SU-DHL-6 (cell line): ENCODE measurements around the gene MROH8.

Source experiments
- H2AFZ ChIP-seq: fragments of 200-600 bp; sonication (generic); 2 replicates; pipeline ENCODE4 v1.6.1; 2014; ENCODE audit warnings: low read depth, mild to moderate bottlenecking, moderate library complexity, mixed read lengths, antibody characterized with exemption, low read length; ENCODE audit not compliant: severe bottlenecking
- H3F3A ChIP-seq: fragments of 200-600 bp; shearing (Covaris generic); 2 replicates; pipeline ENCODE4 v1.6.0; 2016; ENCODE audit warnings: antibody characterized with exemption, mild to moderate bottlenecking; ENCODE audit not compliant: insufficient read depth
- H3K27ac ChIP-seq: fragments of 200-600 bp; sonication (generic); 2 replicates; pipeline ENCODE4 v1.5.1; 2016; ENCODE audit warnings: low read depth, mild to moderate bottlenecking, low read length, moderate library complexity, mixed read lengths
- H3K27me3 ChIP-seq: fragments of 200-600 bp; sonication (generic), shearing (Covaris generic); 2 replicates; pipeline ENCODE4 v1.6.0; 2014; ENCODE audit warnings: mild to moderate bottlenecking, low read length
- H3K36me3 ChIP-seq: fragments of 200-600 bp; sonication (generic); 2 replicates; pipeline ENCODE4 v1.6.1; 2014; ENCODE audit warnings: mild to moderate bottlenecking, low read length, mixed read lengths
- H3K4me2 ChIP-seq: fragments of 300-600, 200-600 bp; shearing (Covaris generic), sonication (generic); 2 replicates; pipeline ENCODE4 v1.6.0; 2014; ENCODE audit warnings: low read length, low read depth, mild to moderate bottlenecking; ENCODE audit not compliant: poor library complexity, severe bottlenecking
- H3K4me3 ChIP-seq: fragments of 200-600 bp; sonication (generic); 2 replicates; pipeline ENCODE4 v1.5.1; 2014; ENCODE audit warnings: antibody characterized with exemption, low read length, mild to moderate bottlenecking, mixed read lengths; ENCODE audit not compliant: insufficient read depth, poor library complexity, severe bottlenecking
- H3K79me2 ChIP-seq: fragments of 200-600 bp; sonication (generic); 2 replicates; pipeline ENCODE4 v1.6.1; 2014; ENCODE audit warnings: mild to moderate bottlenecking, low read length, moderate library complexity; ENCODE audit not compliant: insufficient read depth
- H3K9ac ChIP-seq: fragments of 200-600 bp; sonication (generic); 2 replicates; pipeline ENCODE4 v1.7.0; 2014; ENCODE audit warnings: mild to moderate bottlenecking, low read length
- H3K9me2 ChIP-seq: fragments of 200-600 bp; sonication (generic); replicated peaks from 2 replicates; pipeline ENCODE4 v1.6.1; 2014; ENCODE audit warnings: low read length; ENCODE audit not compliant: insufficient read depth
- H3K9me3 ChIP-seq: fragments of 200-600 bp; sonication (generic); 2 replicates; pipeline ENCODE4 v1.6.1; 2014; ENCODE audit warnings: low read length, mixed read lengths; ENCODE audit not compliant: insufficient read depth
- H4K20me1 ChIP-seq: fragments of 200-600 bp; sonication (generic); 2 replicates; pipeline ENCODE4 v1.6.1; 2014; ENCODE audit warnings: low read depth, mild to moderate bottlenecking, antibody characterized with exemption, low read length, moderate library complexity, mixed read lengths
- EZH2phosphoT487 ChIP-seq: fragments of 200-600 bp; sonication (generic), shearing (Covaris generic); conservative IDR thresholded peaks from 2 replicates; pipeline ENCODE4 v1.6.1; 2018; ENCODE audit warnings: mild to moderate bottlenecking, antibody characterized with exemption, low read length, moderate library complexity, mixed read lengths
- TF ChIP-seq, protein P1 (sequence below): fragments of 200-600 bp; sonication (generic); IDR thresholded peaks from one replicate; pipeline ENCODE4 v1.5.1; 2017; ENCODE audit warnings: antibody characterized with exemption, mild to moderate bottlenecking, low read length, moderate library complexity; ENCODE audit not compliant: insufficient read depth, poor library complexity, severe bottlenecking

MROH8 gene

DNA sequence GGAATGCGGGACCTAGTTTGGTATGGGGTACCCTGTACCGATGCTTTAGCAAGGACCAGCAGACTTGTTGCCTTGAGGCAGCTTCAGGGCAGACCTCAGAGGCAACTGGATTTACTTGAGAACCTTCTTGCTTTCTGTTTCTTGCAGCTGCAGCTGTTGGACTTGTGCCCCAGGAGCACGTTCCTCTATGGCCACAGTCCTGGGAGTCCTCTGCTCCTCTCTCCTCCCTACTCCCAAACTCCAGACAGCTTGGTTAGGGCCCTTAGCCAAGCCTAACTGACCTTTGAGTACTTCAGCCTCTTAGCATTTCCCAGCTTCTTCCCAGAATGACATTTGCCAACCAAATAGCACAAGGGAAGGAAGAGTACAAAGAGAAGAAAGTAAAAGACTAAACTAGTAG lies 47.5 kb upstream of the MROH8 start:
- Histone ChIP-seq H3K4me2 (no peak overlapping the region), H2AFZ (no peak overlapping the region), H3F3A (no peaks in the 10 kb centered on the region), H3K79me2 (no peaks in the 10 kb centered on the region), H3K9ac (no peak overlapping the region), H3K9me2 (no peaks in the 10 kb centered on the region), H3K4me3 (no peak overlapping the region), H3K9me3 (no peaks in the 10 kb centered on the region), H4K20me1 (no peaks in the 10 kb centered on the region), H3K27ac (no peak overlapping the region), H3K27me3 (no peaks in the 10 kb centered on the region), H3K36me3 (peaks cover 44% of the 10 kb centered on the region)
- TF ChIP-seq, protein P1, sequence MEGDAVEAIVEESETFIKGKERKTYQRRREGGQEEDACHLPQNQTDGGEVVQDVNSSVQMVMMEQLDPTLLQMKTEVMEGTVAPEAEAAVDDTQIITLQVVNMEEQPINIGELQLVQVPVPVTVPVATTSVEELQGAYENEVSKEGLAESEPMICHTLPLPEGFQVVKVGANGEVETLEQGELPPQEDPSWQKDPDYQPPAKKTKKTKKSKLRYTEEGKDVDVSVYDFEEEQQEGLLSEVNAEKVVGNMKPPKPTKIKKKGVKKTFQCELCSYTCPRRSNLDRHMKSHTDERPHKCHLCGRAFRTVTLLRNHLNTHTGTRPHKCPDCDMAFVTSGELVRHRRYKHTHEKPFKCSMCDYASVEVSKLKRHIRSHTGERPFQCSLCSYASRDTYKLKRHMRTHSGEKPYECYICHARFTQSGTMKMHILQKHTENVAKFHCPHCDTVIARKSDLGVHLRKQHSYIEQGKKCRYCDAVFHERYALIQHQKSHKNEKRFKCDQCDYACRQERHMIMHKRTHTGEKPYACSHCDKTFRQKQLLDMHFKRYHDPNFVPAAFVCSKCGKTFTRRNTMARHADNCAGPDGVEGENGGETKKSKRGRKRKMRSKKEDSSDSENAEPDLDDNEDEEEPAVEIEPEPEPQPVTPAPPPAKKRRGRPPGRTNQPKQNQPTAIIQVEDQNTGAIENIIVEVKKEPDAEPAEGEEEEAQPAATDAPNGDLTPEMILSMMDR: no peak
- TF ChIP-seq EZH2phosphoT487: no peak

DNA sequence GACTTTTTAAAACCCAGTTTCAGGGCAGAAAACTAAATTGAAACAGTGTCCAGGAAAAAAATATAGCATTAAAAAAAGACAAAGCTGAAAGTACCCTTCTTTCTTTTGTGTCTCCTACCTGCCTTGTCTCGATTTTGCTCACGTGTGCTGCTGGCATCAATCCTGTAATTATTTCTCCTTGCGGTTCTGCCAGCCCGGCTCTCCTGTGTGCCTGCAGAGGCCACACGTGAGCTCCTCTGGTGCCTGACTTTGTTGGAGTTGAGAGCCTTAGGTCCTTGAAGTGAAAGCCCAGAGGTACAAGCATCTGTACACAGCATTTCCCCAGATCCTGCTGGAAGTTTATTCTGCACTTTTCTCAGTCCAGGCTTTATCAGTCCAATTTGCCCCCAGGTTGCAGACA lies 45.8 kb upstream of the MROH8 start:
- Histone ChIP-seq H3K9ac (no peak overlapping the region), H3K36me3 (peaks cover 38% of the 10 kb centered on the region), H3F3A (no peaks in the 10 kb centered on the region), H3K9me2 (no peaks in the 10 kb centered on the region), H4K20me1 (no peaks in the 10 kb centered on the region), H3K4me2 (no peak overlapping the region), H3K4me3 (no peak overlapping the region), H3K9me3 (no peaks in the 10 kb centered on the region), H3K27me3 (no peaks in the 10 kb centered on the region), H3K27ac (no peak overlapping the region), H3K79me2 (no peaks in the 10 kb centered on the region), H2AFZ (no peak overlapping the region)
- TF ChIP-seq, protein P1: no peak
- no peak for TF ChIP-seq EZH2phosphoT487

DNA sequence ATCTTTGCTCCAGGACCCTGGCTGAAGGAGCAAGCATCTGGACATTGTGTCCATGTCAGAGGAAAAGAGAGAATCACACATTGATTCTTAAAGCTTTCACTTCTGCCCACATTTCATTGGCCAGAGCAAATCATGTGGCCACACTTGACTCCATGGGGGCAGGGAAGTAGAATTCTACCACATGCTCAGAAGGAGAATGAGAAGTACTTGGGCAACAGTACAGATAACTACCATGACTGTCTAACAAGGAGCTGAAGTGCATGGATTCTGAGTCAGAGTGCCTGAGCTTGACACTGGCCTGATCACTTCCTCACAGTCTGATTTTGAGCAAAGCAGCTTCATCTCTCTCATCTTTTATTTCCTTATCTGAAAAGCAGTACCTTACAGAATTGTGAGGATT lies 43.7 kb upstream of the MROH8 start:
- Histone ChIP-seq H3K27ac (no peak overlapping the region), H3K4me2 (no peak overlapping the region), H4K20me1 (no peaks in the 10 kb centered on the region), H3K9ac (no peak overlapping the region), H3K79me2 (no peaks in the 10 kb centered on the region), H2AFZ (no peak overlapping the region), H3K9me3 (no peaks in the 10 kb centered on the region), H3K27me3 (no peaks in the 10 kb centered on the region), H3K4me3 (no peak overlapping the region), H3K36me3 (peaks cover 39% of the 10 kb centered on the region), H3K9me2 (no peaks in the 10 kb centered on the region), H3F3A (no peaks in the 10 kb centered on the region)
- TF ChIP-seq, protein P1: no peak
- TF ChIP-seq EZH2phosphoT487: no peak
